ENCODE data around the gene HLA-F.

GRCh38 chr6:29705389-29706231 is 17.6 kb upstream of the HLA-F start:
- TF ChIP-seq YY2 (tag by site-specific recombination; IDR thresholded peaks at IDR 0.05) (no peak), ZNF560 (tag by site-specific recombination; IDR thresholded peaks at IDR 0.05; ENCODE audit: borderline replicate concordance) (no peak), ZNF510 (tag by site-specific recombination; IDR thresholded peaks at IDR 0.05; ENCODE audit: insufficient replicate concordance) (no peak)
